Measurements from ENCODE around the gene DACT2.

DACT2 gene

GRCh38 chr6:168365422-168366165, 46.0 kb upstream of the DACT2 start:
- no peak for DNase-seq (ENCODE audit: low read depth)
- no peak for TF ChIP-seq CTCF (IDR thresholded peaks at IDR 0.05; ENCODE audit: control insufficient read depth, extremely low read depth, insufficient read depth)
- H3K4me3 ChIP-seq (ENCODE audit: low read depth, low read length) = no peak overlapping the region

- DNase-seq (ENCODE audit: low read depth) = no peak
- TF ChIP-seq CTCF (IDR thresholded peaks at IDR 0.05; ENCODE audit: control insufficient read depth, extremely low read depth, insufficient read depth) = no peak
These were observed 45.3 kb upstream of the DACT2 start for GRCh38 chr6:168364793-168365421.

GRCh38 chr6:168363811-168364792, 44.5 kb upstream of the DACT2 start:
- DNase-seq (ENCODE audit: low read depth) = no peak
- no peak for TF ChIP-seq CTCF (IDR thresholded peaks at IDR 0.05; ENCODE audit: control insufficient read depth, extremely low read depth, insufficient read depth)
- no peak overlapping the region for H3K4me3 ChIP-seq (ENCODE audit: low read depth, low read length)

More at GRCh38 chr6:168364793-168365421, 45.3 kb upstream of the DACT2 start:
- no peak overlapping the region for H3K4me3 ChIP-seq (ENCODE audit: low read depth, low read length)

- no peak for DNase-seq (ENCODE audit: low read depth)
- no peak overlapping the region for H3K4me3 ChIP-seq (ENCODE audit: low read depth, low read length)
- no peak for TF ChIP-seq CTCF (IDR thresholded peaks at IDR 0.05; ENCODE audit: control insufficient read depth, extremely low read depth, insufficient read depth)
These were observed 43.7 kb upstream of the DACT2 start for GRCh38 chr6:168363302-168363701.

- TF ChIP-seq CTCF (IDR thresholded peaks at IDR 0.05; ENCODE audit: control insufficient read depth, extremely low read depth, insufficient read depth) = no peak
- DNase-seq (ENCODE audit: low read depth) = no peak
- no peak overlapping the region for H3K4me3 ChIP-seq (ENCODE audit: low read depth, low read length)
These were observed 42.9 kb upstream of the DACT2 start for GRCh38 chr6:168362276-168362990.

- no peak for DNase-seq (ENCODE audit: low read depth)
- TF ChIP-seq CTCF (IDR thresholded peaks at IDR 0.05; ENCODE audit: control insufficient read depth, extremely low read depth, insufficient read depth) = no peak
- no peak overlapping the region for H3K4me3 ChIP-seq (ENCODE audit: low read depth, low read length)
These were observed 42.2 kb upstream of the DACT2 start for GRCh38 chr6:168361766-168362165.

All from LNCaP clone FGC (cell line).